Stimulated activated CD8-positive, alpha-beta memory T cell treated with anti-CD3 and anti-CD28 coated beads, Interleukin-7, amount 100 ng/mL, for 1 hour (primary cell): Measurements from ENCODE around the gene MEOX2.

Source experiments
- DNase-seq, 2 donors: peaks; one replicate each; pipeline ENCODE4 v3.0.0-alpha.2; 2020; ENCODE audit warnings: low read depth in 2 of 2

Gene MEOX2

GRCh38 chr7:15686295-15686956, at the start of gene MEOX2:
TSS of gene MEOX2 (minus strand) at chr7:15686683. CDS start at chr7:15686402, 281 bp downstream.
- DNase-seq = no peak

GRCh38 chr7:15729746-15730145, 43.3 kb upstream of the MEOX2 start:
- no peak for DNase-seq

- DNase-seq = no peak
Observed at GRCh38 chr7:15725051-15725450, 38.6 kb upstream of the MEOX2 start.

- no peak for DNase-seq
Observed at GRCh38 chr7:15723841-15724240, 37.4 kb upstream of the MEOX2 start.

GRCh38 chr7:15720849-15721471, 34.5 kb upstream of the MEOX2 start:
- DNase-seq = no peak

- no peak for DNase-seq
Observed at GRCh38 chr7:15719311-15719710, 32.8 kb upstream of the MEOX2 start.

GRCh38 chr7:15715435-15715834, 29.0 kb upstream of the MEOX2 start:
- DNase-seq = no peak

GRCh38 chr7:15709978-15710377, 23.5 kb upstream of the MEOX2 start:
- DNase-seq = no peak

- no peak for DNase-seq
Observed at GRCh38 chr7:15707570-15707969, 21.1 kb upstream of the MEOX2 start.

GRCh38 chr7:15703732-15704131, 17.2 kb upstream of the MEOX2 start:
- DNase-seq = no peak

- DNase-seq = no peak
Observed at GRCh38 chr7:15692501-15693020, 6.1 kb upstream of the MEOX2 start.

- no peak for DNase-seq
Observed at GRCh38 chr7:15688911-15689310, 2.4 kb upstream of the MEOX2 start.

GRCh38 chr7:15688279-15688626, 1.8 kb upstream of the MEOX2 start:
- no peak for DNase-seq

- no peak for DNase-seq
Observed at GRCh38 chr7:15687546-15688278, 1.2 kb upstream of the MEOX2 start.

GRCh38 chr7:15686957-15687545, 568 bp upstream of the MEOX2 start:
- DNase-seq = no peak

- no peak for DNase-seq
Observed at GRCh38 chr7:15685358-15686294, 857 bp downstream of the MEOX2 start.

- no peak for DNase-seq
Observed at GRCh38 chr7:15684871-15685270, 1.6 kb downstream of the MEOX2 start.

GRCh38 chr7:15684111-15684800, 2.2 kb downstream of the MEOX2 start:
- DNase-seq = no peak

GRCh38 chr7:15682751-15683245, 3.7 kb downstream of the MEOX2 start:
- DNase-seq = no peak

- DNase-seq = no peak
Observed at GRCh38 chr7:15682111-15682510, 4.4 kb downstream of the MEOX2 start.

- DNase-seq = no peak
Observed at GRCh38 chr7:15681631-15682030, 4.9 kb downstream of the MEOX2 start.
